Mesenchymal stem cell (in vitro differentiated cells and primary cell): ENCODE measurements around the gene MYL5.

Experiments used
- DNase-seq: peaks from one replicate; pipeline ENCODE4 v3.0.0-alpha.2; 2013
- H2AFZ ChIP-seq: one replicate; pipeline ENCODE4 v1.6.1; 2013; ENCODE audit warnings: low read depth, mild to moderate bottlenecking, control low read depth, inconsistent platforms, low read length, moderate library complexity
- H2AK5ac ChIP-seq: 2 replicates; pipeline ENCODE4 v1.6.1; 2013; ENCODE audit warnings: low read length, moderate library complexity, mild to moderate bottlenecking, inconsistent platforms; ENCODE audit not compliant: severe bottlenecking
- H2BK120ac ChIP-seq: one replicate; pipeline ENCODE4 v1.6.1; 2013; ENCODE audit warnings: low read depth, mild to moderate bottlenecking, inconsistent platforms, low read length, moderate library complexity
- H2BK12ac ChIP-seq, 2 experiments: one replicate each; pipeline ENCODE4 v1.6.1; 2013; ENCODE audit warnings: inconsistent platforms in 2 of 2, low read length in 2 of 2, mild to moderate bottlenecking in 2 of 2, moderate library complexity in 2 of 2, control low read depth in 1 of 2
- H2BK15ac ChIP-seq: one replicate; pipeline ENCODE4 v1.6.1; 2013; ENCODE audit warnings: mild to moderate bottlenecking, low read depth, inconsistent platforms; ENCODE audit not compliant: poor library complexity, severe bottlenecking
- H2BK5ac ChIP-seq: 2 replicates; pipeline ENCODE4 v1.6.1; 2013; ENCODE audit warnings: low read depth, mild to moderate bottlenecking, low read length, control low read depth, inconsistent platforms; ENCODE audit not compliant: poor library complexity, severe bottlenecking
- H3K14ac ChIP-seq, 2 experiments: one replicate each; pipeline ENCODE4 v1.6.1; 2013; ENCODE audit warnings: inconsistent platforms in 2 of 2, low read length in 2 of 2, control low read depth in 1 of 2, mild to moderate bottlenecking in 1 of 2, moderate library complexity in 1 of 2
- H3K18ac ChIP-seq, 2 experiments: one replicate each; pipeline ENCODE4 v1.6.1; 2013; ENCODE audit warnings: inconsistent platforms in 2 of 2, low read length in 2 of 2, control low read depth in 1 of 2, low read depth in 1 of 2, mild to moderate bottlenecking in 1 of 2
- H3K23ac ChIP-seq, 2 experiments: one replicate each; pipeline ENCODE4 v1.6.1; 2013; ENCODE audit warnings: inconsistent platforms in 2 of 2, low read length in 2 of 2, mild to moderate bottlenecking in 2 of 2, moderate library complexity in 2 of 2, control low read depth in 1 of 2
- H3K27ac ChIP-seq: 2 replicates; pipeline ENCODE4 v1.5.1; 2013; ENCODE audit warnings: mild to moderate bottlenecking, moderate library complexity, low read length, control low read depth, inconsistent platforms; ENCODE audit not compliant: poor library complexity, severe bottlenecking
- H3K27me3 ChIP-seq, 2 experiments: 2 replicates each; pipeline versions ENCODE4 v1.6.1 to v1.7.0; 2013; ENCODE audit warnings: low read length in 2 of 2, mild to moderate bottlenecking in 2 of 2, moderate library complexity in 2 of 2, control low read depth in 1 of 2, inconsistent platforms in 1 of 2; ENCODE audit not compliant: control insufficient read depth in 1 of 2, insufficient read depth in 1 of 2
- H3K36me3 ChIP-seq, 2 experiments: 2 replicates each; pipeline versions ENCODE4 v1.6.1 to v1.7.0; 2013; ENCODE audit warnings: low read length in 2 of 2, control low read depth in 1 of 2, inconsistent platforms in 1 of 2, low read depth in 1 of 2, mild to moderate bottlenecking in 1 of 2; ENCODE audit not compliant: insufficient read depth in 2 of 2, control insufficient read depth in 1 of 2
- H3K4ac ChIP-seq, 2 experiments: one replicate each; pipeline ENCODE4 v1.6.1; 2013; ENCODE audit warnings: inconsistent platforms in 2 of 2, low read length in 2 of 2, mild to moderate bottlenecking in 2 of 2, moderate library complexity in 2 of 2, control low read depth in 1 of 2, low read depth in 1 of 2
- H3K4me1 ChIP-seq: 2 replicates; pipeline ENCODE4 v1.6.1; 2013; ENCODE audit warnings: low read depth, low read length, control low read depth; ENCODE audit not compliant: control insufficient read depth, insufficient read depth
- H3K4me2 ChIP-seq: 2 replicates; pipeline ENCODE4 v1.6.1; 2013; ENCODE audit warnings: low read length, mild to moderate bottlenecking, inconsistent platforms; ENCODE audit not compliant: poor library complexity, severe bottlenecking
- H3K4me3 ChIP-seq, 2 experiments: 2 replicates each; pipeline versions ENCODE4 v1.5.1 to v1.7.0; 2013; ENCODE audit warnings: low read length in 2 of 2, mild to moderate bottlenecking in 2 of 2, control low read depth in 1 of 2, low read depth in 1 of 2; ENCODE audit not compliant: insufficient read depth in 1 of 2
- H3K79me1 ChIP-seq: replicated peaks from 2 replicates; pipeline ENCODE4 v1.6.1; 2013; ENCODE audit warnings: mild to moderate bottlenecking, control low read depth, low read length, inconsistent platforms; ENCODE audit not compliant: poor library complexity, severe bottlenecking
- H3K9ac ChIP-seq: 2 replicates; pipeline ENCODE4 v1.7.0; 2013; ENCODE audit warnings: mild to moderate bottlenecking, low read length, moderate library complexity
- H3K9me3 ChIP-seq: 2 replicates; pipeline ENCODE4 v1.7.0; 2013; ENCODE audit warnings: mild to moderate bottlenecking, low read length; ENCODE audit not compliant: control insufficient read depth
- H4K8ac ChIP-seq: one replicate; pipeline ENCODE4 v1.6.1; 2013; ENCODE audit warnings: inconsistent platforms, mild to moderate bottlenecking, low read length, moderate library complexity
- H4K91ac ChIP-seq: one replicate; pipeline ENCODE4 v1.6.1; 2013; ENCODE audit warnings: mild to moderate bottlenecking, low read length, inconsistent platforms
- WGBS: methylation state at CpG from one replicate; pipeline ENCODE4 v1.1.7; 2013; ENCODE audit warnings: mixed read lengths; 5-methylcytosine and 5-hydroxymethylcytosine counted together

The MYL5 gene

DNA sequence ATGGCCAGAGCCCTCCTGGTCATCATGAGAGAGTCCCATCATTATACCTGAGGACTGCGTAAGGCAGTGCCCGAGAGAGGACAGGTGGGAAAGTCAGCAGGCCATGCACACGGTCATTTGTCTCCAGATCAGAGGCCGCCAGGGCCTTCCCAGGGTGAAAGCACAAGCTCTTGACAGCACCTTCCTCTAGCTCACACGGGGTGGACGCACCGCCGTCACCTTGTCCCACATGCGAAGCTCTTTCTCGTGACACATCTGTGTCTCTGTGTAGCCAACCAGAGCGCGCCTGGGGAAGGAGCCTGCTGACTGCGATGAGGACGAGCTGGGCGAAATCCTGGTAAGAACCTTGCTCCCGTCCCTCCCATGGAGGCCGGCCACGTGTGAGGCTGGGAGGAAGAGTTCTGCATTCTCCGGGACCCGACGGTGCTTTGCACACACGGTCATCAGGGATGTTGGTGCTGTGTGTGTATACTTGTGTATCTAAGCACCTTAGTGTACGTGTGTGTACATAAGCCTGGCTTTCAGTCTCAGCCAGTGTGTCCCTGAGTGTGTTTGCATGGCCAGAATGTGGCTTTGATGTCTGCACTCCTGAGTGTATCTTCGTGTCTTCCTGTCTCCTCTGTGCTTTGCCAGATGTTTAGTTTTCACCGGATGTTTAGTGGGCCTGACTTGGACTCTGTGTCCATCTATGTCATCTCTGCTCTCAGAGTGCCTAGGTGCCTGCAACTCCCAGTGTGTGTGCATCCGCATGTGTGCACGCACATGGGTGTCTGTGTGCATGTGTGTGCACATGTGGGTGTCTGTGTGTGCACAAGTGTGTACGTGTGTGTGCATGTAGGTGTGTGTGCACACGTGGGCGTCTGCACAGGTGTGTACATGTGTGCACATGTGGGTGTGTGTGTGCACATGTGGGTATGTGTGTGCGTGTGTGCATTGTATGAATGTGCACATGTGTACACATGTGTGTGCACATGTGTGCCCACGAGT lies 15.4 kb upstream of the MYL5 start:
- no peaks in the 10 kb centered on the region for H3K36me3 ChIP-seq
- H4K8ac ChIP-seq, result no peak overlapping the region
- no peak overlapping the region for H3K4ac ChIP-seq
- H2BK120ac ChIP-seq, result no peak overlapping the region
- H2AFZ ChIP-seq, result no peak overlapping the region
- H3K9ac ChIP-seq, result no peak overlapping the region
- H4K91ac ChIP-seq, result no peak overlapping the region
- H3K4me3 ChIP-seq, result no peak overlapping the region
- peaks cover 9% of the 10 kb centered on the region for H3K4me1 ChIP-seq
- no peak overlapping the region for H3K27ac ChIP-seq
- H3K27me3 ChIP-seq, result peaks cover 0 to 36% of the 10 kb centered on the region in 2 experiments
- H3K79me1 ChIP-seq, result no peaks in the 10 kb centered on the region
- H3K23ac ChIP-seq, result no peak overlapping the region
- no peak overlapping the region for H2BK15ac ChIP-seq
- no peak for DNase-seq
- no peak overlapping the region for H2AK5ac ChIP-seq
- no peak overlapping the region for H3K14ac ChIP-seq
- no peak overlapping the region for H2BK5ac ChIP-seq
- no peak overlapping the region for H3K4me2 ChIP-seq
- H3K18ac ChIP-seq, result no peak overlapping the region
- H2BK12ac ChIP-seq, result no peak overlapping the region
- 93% methylated on average over 32 of the region's 32 CpGs for WGBS
- H3K9me3 ChIP-seq, result no peaks in the 10 kb centered on the region

DNA sequence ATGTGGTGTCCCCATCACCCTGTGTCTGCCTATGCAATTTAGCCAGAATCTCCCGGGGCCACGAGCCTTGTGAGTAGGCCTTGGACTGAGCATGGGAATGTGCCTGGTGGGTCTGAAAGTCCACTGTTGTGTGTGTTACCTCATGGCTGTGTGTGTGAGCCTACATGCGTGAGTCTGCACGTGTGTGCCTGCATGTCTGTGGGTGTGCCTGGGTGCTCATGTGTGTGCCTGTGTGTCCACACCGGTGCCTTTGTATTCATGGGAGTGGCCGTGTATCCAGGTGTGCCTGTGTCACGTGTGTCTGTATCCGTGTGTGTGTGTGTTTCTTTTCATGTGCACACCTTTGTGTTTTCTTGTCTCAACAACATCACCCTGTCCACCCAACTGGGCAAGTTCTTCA lies 14.5 kb upstream of the MYL5 start:
- Histone ChIP-seq H3K36me3 (no peaks in the 10 kb centered on the region), H2BK5ac (no peak overlapping the region), H3K4me1 (peaks cover 9% of the 10 kb centered on the region), H2AK5ac (no peak overlapping the region), H4K8ac (no peak overlapping the region), H3K18ac (no peak overlapping the region), H3K23ac (no peak overlapping the region), H3K4me3 (no peak overlapping the region), H3K14ac (no peak overlapping the region), H4K91ac (no peak overlapping the region), H2AFZ (no peak overlapping the region), H3K79me1 (no peaks in the 10 kb centered on the region), H2BK12ac (no peak overlapping the region), H3K27me3 (peaks cover 0 to 39% of the 10 kb centered on the region in 2 experiments), H3K9ac (no peak overlapping the region), H3K27ac (no peak overlapping the region), H2BK120ac (no peak overlapping the region), H2BK15ac (no peak overlapping the region), H3K4ac (no peak overlapping the region), H3K9me3 (no peaks in the 10 kb centered on the region), H3K4me2 (no peak overlapping the region)
- no peak for DNase-seq
- 99% methylated on average over 5 of the region's 8 CpGs for WGBS

DNA sequence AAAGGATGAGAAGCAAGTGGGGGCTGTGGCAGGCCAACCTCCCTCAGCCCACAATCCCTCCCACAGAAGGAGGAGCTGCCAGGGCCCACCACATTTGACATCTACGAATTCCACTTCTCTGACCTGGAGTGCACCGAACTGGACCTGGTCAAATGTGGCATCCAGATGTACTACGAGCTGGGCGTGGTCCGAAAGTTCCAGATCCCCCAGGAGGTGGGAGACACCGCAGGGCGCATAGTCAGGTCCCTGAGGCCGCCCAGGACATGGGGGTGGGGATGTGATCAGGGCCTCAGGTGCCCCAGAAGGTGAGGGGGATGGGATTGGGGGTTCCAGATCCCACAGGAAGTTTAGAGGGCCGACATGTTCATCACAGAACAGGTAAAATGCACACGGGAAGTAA lies 13.9 kb upstream of the MYL5 start:
- no peak overlapping the region for H3K4ac ChIP-seq
- no peak overlapping the region for H2BK12ac ChIP-seq
- no peak overlapping the region for H3K27ac ChIP-seq
- no peak overlapping the region for H3K14ac ChIP-seq
- H3K36me3 ChIP-seq, result no peaks in the 10 kb centered on the region
- no peak overlapping the region for H2AFZ ChIP-seq
- H2BK5ac ChIP-seq, result no peak overlapping the region
- no peak overlapping the region for H2BK120ac ChIP-seq
- H4K91ac ChIP-seq, result no peak overlapping the region
- H3K9ac ChIP-seq, result no peak overlapping the region
- no peak overlapping the region for H3K18ac ChIP-seq
- no peaks in the 10 kb centered on the region for H3K79me1 ChIP-seq
- H3K23ac ChIP-seq, result no peak overlapping the region
- no peaks in the 10 kb centered on the region for H3K9me3 ChIP-seq
- no peak overlapping the region for H2BK15ac ChIP-seq
- no peak for DNase-seq
- H3K27me3 ChIP-seq, result peaks cover 0 to 39% of the 10 kb centered on the region in 2 experiments
- no peak overlapping the region for H2AK5ac ChIP-seq
- H3K4me3 ChIP-seq, result no peak overlapping the region
- peaks cover 9% of the 10 kb centered on the region for H3K4me1 ChIP-seq
- no peak overlapping the region for H3K4me2 ChIP-seq
- no peak overlapping the region for H4K8ac ChIP-seq
- WGBS, result 81% methylated on average over 10 of the region's 10 CpGs

DNA sequence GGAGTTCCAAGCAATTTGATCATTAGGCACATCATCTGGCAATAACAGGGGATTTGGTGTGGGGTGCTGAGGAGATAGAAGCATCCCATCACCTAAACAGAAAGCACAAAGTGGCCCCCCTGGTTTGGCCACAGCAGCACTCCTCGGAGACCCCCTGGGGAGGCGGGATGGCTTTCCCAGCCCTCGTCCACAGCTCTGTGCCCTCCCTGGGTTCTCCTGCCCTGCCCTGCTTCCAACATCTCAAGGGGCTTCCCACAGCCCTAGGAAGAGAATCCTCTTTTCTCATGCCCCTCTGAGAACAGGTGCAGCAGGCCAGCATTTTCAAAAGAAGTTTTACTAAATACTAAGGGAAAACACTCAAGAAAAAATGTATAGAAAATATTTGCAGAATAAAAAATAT lies 13.1 kb upstream of the MYL5 start:
- Histone ChIP-seq H3K18ac (no peak overlapping the region), H4K91ac (no peak overlapping the region), H3K36me3 (no peaks in the 10 kb centered on the region), H3K27ac (no peak overlapping the region), H3K4me2 (no peak overlapping the region), H2BK5ac (no peak overlapping the region), H4K8ac (no peak overlapping the region), H3K23ac (no peak overlapping the region), H2BK15ac (no peak overlapping the region), H3K4me1 (peaks cover 11% of the 10 kb centered on the region), H2BK120ac (no peak overlapping the region), H3K79me1 (no peaks in the 10 kb centered on the region), H3K4ac (no peak overlapping the region), H3K14ac (no peak overlapping the region), H2AK5ac (no peak overlapping the region), H3K4me3 (no peak overlapping the region), H2AFZ (no peak overlapping the region), H3K9ac (no peak overlapping the region), H3K27me3 (peaks cover 0 to 39% of the 10 kb centered on the region in 2 experiments), H2BK12ac (no peak overlapping the region), H3K9me3 (no peaks in the 10 kb centered on the region)
- 79% methylated on average over 3 of the region's 3 CpGs for WGBS
- DNase-seq, result no peak
